Ishikawa (cell line): ENCODE data around the gene LTF.

ENCODE experiments used
- CEBPB ChIP-seq: IDR thresholded peaks from 2 replicates; pipeline ENCODE4 v1.6.1; 2012
- CREB1 ChIP-seq: IDR thresholded peaks from 2 replicates; pipeline ENCODE4 v1.6.1; 2012; ENCODE audit warnings: low read depth
- EP300 ChIP-seq: IDR thresholded peaks from 2 replicates; pipeline ENCODE4 v1.6.1; 2012; ENCODE audit warnings: borderline replicate concordance
- FOXM1 ChIP-seq: IDR thresholded peaks from 2 replicates; pipeline ENCODE4 v1.6.1; 2012; ENCODE audit warnings: low read depth, borderline replicate concordance
- MAX ChIP-seq: IDR thresholded peaks from 2 replicates; pipeline ENCODE4 v1.6.1; 2012
- NFIC ChIP-seq: IDR thresholded peaks from 2 replicates; pipeline ENCODE4 v1.6.1; 2012
- RAD21 ChIP-seq: IDR thresholded peaks from 2 replicates; pipeline ENCODE4 v1.6.1; 2012; ENCODE audit warnings: low read depth
- REST ChIP-seq: IDR thresholded peaks from 2 replicates; pipeline ENCODE4 v1.6.1; 2012; ENCODE audit warnings: low read depth, mild to moderate bottlenecking
- TAF1 ChIP-seq: IDR thresholded peaks from 2 replicates; pipeline ENCODE4 v1.6.1; 2012; ENCODE audit warnings: low read depth, mild to moderate bottlenecking
- TCF12 ChIP-seq: IDR thresholded peaks from 2 replicates; pipeline ENCODE4 v1.6.1; 2012; ENCODE audit warnings: low read depth
- YY1 ChIP-seq: IDR thresholded peaks from 2 replicates; pipeline ENCODE4 v1.6.1; 2012; ENCODE audit warnings: low read depth

- TF ChIP-seq NFIC (no peak), YY1 (no peak), REST (no peak), MAX (no peak), TCF12 (no peak), TAF1 (no peak), RAD21 (no peak), EP300 (no peak), FOXM1 (no peak), CEBPB (no peak), CREB1 (no peak)
Measured at GRCh38 chr3:46405301-46406019, 59.2 kb downstream of the LTF start.
